Inferior parietal cortex (tissue), 1 donor: ENCODE data around the gene TMSB10.
"Not testable (repeated sequence)": the region's sequence is repeated elsewhere in the genome, so short reads cannot be mapped to it uniquely, and the experiment has no call there.

ENCODE experiments used
- DNase-seq: peaks from one replicate; pipeline ENCODE4 v3.0.0-alpha.2; 2016; ENCODE audit errors: extremely low spot score

TMSB10 gene

DNA sequence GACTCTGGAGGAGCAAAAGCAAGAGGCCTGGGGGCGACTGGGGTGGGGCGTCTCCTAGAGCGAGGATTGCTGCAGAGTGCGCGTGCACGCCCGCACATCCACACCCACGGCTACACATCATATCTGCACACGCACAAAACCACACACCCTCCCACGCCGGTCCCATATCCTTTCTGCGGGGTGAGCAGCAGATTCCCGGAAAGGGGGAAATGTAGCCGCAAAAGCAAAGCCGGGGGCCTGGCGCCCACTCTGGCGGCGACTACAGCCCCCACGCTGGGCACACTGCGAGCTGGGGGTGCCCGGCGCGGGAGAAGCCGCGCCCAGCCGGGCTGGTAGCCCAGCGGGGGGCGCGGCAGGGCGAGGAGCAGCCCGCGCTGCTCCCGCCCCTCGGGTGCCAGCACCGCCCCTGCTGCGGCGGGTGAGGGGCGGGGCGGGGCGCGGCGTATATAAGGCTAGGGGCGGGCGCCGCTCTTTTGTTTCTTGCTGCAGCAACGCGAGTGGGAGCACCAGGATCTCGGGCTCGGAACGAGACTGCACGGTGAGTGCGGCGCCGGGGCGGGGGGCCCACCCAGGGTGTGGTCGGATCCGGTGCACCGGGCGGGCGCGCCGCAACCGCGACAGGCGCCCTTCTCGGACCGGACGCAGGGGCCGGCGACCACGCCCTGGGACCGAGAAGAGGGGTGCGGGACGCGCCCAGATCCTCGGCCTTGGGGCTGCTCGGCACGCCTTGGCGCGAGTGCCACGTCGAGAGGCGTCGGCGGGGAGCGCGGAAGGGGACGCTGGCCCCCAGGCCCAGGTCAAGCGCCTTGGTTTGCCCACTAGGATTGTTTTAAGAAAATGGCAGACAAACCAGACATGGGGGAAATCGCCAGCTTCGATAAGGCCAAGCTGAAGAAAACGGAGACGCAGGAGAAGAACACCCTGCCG is at the start of gene TMSB10:
Gene TMSB10 (plus strand): TSS at position 476 of the 927 bp plus-strand sequence.
- peak; percentile 68 for DNase-seq

DNA sequence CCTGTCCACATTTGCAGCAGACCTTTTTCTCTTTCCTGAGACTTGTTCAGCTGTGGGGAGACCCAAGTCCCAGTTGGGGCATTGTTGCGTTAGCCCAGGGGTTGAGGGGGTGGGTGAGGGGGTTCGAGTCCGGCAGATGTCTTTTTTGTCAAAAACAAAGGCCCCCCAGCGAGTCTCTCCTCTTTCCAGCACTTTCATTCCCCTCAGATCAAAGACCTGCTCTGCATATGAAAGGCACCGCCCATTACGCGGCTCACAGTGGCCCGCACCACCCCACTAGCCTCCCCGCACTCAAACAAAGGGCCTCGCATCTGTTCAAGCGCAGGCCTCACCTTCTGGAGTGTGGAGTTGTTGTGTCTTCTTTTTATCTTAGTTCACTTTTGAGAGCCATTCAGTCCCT is 49.7 kb upstream of the TMSB10 start:
- DNase-seq = no peak

DNA sequence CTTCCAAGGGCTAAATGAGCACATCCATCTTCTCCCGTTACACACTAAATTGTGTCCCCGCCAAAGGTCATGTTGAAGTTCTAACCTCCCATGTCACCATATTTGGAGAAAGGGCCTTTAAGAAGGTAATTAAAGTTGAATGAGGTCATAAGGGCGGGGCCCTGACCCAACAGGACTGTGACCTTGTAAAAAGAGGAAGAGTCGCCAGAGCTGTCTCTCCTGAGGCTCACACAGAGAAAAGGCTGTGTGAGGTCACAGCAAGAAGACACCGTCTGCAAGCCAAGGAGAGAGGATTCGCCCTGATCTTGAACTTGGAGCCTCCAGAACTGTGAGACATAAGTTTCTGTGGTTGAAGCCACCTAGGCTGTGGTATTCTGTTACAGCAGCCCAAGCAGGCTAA is 48.7 kb upstream of the TMSB10 start:
- no peak for DNase-seq

DNA sequence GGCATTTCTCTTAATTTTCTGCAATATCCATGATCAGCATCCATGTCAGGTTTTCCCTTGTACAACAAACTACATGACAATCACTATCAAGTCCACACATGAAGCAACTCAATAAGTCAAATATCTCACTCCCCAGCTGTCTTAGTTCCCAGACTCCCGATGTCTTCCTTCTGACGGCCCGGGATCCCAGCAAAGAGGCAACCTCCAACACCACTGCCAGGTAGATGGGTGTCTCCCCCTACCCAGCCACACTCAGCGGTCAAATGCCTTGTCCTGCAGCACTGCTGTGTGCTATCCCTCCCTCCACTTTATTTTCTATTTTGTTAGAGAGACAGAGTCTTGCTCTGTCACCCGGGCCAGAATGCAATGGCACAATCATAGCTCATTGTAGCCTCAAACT is 47.9 kb upstream of the TMSB10 start:
- DNase-seq = no peak

DNA sequence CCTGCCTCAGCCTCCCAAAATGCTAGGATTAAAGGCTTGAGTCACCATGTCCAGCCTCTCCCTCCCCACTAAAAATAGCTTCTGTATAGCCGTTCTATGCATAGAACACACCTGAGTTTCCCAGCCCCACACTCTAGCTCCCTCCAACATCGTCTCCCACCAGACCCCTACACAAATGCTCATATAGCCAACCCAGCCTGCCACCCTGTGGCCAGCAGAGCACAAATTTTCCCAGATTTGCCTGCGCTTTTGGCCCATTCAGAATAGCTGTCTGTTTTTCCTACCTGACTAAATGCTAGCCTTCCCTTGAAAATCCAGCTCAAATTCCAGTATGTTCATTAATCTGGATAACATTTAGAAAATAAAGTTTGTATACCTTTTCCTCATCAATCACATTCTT is 47.3 kb upstream of the TMSB10 start:
- no peak for DNase-seq

DNA sequence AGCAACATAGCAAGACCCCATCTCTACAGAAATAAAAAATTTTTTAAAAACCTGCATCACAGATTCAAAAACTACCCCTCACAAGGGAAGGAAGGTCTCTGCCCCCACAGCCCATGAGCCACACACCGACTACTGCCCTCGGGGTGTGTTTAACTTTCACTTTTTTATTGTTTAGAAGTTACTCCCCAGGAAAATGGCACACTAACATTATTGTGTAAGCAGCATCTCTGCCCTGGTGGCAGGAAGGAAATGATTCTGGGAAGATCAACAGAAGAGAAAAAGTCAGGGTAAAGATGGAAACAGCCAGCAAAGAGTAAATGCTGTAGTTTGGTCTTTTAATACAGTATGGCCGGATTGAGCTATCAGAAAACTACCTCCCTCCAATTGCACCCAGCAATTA is 46.5 kb upstream of the TMSB10 start:
- no peak for DNase-seq

DNA sequence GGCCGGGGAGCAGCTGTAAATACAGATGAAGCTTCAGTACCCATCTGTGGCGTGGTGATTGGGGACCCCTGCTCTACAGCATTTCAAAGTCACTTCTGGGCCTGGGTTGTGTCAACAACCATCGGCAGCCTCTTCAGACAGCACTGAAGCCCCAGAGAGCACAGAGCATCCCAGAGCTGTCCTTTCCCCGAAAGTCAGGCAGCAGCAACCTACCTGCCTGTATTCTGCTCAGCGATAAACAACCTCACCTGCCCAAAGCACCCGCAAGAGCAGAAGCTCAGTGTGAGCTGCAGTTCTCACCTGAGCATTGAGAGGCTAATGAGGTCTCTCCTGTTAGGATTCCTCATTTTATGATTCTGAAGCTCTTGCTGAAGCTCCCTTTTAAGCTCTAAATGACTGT is 43.9 kb upstream of the TMSB10 start:
- no peak for DNase-seq

DNA sequence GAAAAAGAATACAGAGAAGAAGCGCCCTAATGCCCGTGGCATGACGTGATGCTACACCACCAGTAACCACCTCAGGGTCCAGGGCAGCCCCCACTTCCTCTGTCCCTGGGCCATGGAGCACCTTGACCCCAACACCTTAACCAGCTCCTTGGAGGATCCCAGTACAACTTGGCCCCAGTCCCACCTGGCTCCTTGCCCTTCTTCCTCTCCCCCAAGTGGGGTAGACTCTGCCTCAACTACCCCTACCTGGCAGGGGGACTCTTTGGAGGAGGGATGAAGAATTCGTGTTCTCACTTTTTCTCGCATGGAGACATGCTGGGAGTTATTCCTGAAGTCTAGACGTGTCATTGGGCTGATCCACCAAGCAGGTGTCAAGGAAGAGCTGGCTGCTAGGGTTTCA is 43.5 kb upstream of the TMSB10 start:
- DNase-seq = no peak

DNA sequence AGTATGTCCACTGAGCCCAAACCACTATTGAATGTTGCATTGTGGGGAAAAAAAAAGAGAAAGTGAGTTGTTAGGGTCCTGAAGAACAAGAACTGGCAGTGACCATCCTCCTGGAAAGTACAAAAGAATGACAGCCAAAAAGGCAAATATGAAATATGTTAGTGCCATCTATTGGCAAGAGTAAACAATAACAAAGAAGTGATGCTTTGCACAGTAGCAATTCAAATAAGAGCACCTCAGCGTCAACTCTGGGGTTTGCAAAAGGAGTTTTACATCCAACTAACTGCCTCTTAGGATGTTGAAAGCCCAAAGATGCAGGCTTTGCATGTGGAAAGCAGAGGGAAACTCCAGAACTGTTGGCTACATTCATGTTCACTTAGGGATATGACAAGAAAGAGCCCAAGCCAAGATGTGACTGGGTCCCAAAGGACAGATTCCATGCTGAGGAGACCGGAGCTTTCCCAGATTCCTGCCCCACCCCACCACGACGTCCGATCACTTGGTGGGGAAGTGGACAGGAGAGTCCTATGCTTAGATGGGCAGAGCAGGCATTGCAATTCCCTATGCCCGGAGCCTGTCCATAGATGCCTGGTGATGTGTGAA is 40.2 kb upstream of the TMSB10 start:
- DNase-seq = peak; percentile 55

DNA sequence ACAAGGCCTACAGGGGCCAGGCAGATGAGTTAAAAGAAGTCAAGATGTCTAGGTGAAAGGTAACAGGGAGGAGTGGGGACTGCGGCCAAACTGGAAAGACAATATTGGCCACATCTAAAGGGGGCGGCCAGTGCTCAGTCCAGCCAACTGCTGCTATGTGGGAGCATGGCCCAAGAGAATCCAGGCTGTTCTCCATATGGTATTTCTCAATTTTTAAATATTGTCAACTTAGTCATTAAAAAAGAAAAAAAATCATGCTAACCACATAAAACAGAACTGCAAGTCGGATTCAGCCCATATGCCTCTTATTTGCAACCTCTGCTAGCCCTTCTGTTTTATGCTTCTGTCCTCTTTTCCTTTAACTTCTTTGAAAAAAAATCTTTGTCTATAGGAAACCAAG is 39.3 kb upstream of the TMSB10 start:
- no peak for DNase-seq

DNA sequence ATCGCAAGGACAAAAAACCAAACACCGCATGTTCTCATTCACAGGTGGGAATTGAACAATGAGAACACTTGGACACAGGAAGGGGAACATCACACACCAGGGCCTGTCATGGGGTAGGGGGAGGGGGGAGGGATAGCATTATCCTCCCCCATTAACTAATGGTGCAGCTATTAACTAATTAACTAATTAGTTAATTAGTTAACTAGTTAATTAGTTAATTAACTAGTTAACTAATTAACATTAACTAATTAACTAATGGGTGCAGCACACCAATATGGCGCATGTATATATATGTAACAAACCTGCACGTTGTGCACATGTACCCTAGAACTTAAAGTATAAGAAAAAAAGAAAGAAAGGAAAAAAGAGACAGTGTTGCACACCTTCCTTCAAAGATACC is 37.1 kb upstream of the TMSB10 start:
- not testable (repeated sequence) for DNase-seq

DNA sequence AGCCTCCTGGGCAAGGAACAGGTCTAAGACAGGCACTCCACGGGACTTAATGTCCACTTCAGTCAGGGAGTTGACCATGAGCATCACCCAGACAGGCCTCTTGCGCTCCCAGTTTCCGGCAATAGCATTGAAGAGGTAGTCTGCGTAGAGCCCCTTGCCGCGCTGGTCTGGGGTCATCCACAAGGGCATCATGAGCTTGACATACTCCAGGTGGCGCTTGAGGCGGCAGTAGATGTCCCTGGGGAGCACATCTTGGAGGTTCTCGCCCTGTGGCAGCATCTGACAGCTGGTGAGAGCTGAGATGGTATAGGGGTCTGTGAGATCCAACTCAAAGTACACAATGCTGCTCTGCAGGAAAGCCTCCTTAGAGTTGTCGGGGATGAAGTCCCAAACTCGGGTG is 35.1 kb upstream of the TMSB10 start:
- no peak for DNase-seq

DNA sequence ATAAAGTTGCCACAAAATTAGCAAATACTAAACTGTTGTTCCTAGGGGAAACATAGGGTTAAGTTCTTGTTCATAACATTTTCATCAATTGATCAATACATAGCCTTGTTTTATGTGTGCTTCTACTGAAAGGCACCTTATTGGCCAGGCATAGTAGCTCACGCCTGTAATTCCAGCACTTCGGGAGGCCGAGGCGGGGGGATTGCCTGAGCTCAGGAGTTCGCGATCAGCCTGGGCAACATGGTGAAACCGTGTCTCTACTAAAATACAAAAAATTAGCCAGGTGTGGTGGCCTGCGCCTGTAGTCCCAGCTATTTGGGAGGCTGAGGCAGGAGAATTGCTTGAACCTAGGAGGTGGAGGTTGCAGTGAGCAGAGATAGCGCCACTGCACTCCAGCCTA is 32.8 kb upstream of the TMSB10 start:
- DNase-seq = not testable (repeated sequence)

DNA sequence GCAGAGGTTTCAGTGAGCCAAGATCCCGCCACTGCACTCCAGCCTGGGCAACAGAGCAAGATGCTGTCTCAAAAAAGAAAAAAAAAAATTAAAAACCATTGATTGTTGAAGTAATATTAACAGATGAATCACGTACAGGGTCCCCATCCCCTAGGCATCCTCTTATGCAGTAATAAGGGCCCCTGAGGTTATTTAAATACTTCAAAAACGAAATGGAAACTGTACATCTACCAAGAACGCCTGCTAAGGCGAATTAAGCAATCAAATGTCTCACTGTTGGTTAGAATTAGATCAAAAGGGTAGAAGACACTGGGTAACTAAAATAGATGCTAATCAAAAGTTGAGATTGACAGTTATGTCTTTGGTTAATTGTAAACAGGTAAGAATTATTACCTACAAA is 32.1 kb upstream of the TMSB10 start:
- no peak for DNase-seq

DNA sequence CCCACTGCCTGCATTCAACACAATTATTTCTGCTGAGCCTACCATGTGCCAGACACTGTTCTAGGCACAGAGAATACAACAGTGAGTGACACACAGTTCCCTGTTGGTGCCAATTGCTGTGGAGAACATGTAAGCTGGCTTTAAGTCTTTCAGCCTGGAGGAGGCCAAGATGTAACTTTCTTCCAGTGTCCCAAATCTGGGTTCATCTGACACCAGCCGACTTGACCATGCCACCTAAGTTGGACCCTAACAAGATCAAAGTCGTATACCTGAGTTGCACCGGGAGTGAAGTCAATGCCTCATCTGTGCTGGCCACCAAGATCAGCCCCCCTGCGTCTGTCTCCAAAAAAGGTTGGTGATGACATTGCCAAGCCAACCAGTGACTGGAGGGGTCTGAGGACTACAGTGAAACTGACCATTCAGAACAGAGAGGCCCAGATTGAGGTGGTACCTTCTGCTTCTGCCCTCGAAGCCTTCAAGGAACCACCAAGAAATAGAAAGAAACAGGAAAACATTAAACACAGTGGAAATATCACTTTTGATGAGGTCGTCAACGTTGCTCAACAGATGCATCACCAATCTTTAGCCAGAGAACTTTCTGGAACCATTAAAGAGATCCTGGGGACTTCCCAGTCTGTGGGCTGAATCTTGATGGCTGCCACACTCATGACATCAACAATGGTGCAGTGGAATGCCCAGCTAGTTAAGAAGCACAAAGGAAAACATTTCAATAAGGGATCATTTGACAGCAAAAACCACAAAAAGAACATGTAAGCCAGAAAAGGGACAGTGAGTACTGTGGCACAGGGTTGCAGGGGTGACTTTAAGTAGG is 30.9 kb upstream of the TMSB10 start:
- DNase-seq = no peak

DNA sequence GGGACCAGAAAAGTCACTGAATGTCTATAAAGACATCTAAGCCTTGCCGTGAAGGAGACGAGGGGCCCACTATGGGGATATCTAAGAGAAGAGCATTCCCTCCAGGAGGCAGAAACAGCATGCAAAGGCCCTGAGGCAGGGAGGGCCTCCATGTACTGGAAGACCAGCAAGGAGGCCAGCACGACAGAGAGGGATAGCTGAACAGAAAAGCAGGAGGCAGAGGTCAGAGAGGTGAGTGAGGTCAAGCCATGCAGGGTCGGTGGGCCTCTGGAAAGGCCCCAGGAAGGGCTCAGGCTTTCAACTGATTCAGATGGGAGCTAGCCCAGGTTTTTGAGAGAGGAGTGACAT is 30.3 kb upstream of the TMSB10 start:
- no peak for DNase-seq

DNA sequence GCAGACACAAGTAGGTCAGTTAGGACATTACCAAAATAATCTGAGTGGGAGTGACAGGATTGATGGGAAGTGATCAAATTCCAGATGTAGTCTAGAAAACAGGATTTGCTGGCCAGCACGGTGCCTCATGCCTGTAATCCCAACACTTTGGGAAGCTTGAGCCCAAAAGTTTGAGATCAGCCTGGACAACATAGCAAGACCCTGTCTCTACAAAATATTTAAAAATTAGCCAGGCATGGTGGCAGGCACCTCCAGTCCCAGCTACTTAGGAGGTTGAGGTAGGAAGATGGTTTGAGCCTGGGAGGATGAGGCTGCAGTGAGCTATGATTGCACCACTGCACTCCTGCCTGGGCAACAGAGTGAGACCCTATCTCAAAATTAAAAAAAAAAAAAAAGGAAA is 29.8 kb upstream of the TMSB10 start:
- not testable (repeated sequence) for DNase-seq

DNA sequence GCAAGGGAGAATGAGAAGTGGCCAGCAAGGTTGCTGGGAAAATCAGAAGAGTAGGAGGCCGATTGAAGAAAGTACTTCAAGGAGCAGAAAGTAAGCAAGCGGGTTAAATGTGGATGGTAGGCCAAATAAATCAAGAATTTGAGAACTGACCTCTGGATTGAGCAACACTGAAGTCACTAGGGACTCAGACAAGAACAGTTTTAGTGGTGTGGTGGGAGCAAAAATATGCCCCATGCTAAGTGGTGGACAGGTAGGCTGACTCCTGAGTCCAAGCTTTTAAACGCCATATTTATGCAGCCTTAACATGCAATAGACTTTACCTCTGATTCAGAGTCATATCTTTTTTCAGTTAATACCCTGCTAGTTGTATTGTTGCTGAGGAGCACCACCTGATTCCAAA is 29.1 kb upstream of the TMSB10 start:
- DNase-seq = no peak

DNA sequence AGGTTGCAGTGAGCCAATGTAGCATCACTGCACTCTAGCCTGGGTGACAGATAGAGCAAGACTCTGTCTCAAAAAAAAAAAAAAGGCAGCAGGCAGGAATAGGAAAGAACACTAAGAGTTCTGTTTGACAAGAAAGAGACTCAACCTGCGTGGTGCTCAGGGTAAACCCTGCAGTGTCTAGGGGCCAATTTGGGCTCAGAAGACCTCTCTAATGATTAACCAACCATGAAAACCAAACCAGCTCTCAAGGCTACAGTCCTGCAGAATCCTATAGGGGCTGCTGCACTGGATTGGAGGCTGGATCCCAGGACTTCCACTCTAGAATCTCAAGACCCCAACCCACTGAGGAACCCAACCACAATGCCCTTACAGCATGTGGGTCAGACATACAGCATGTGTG is 27.0 kb upstream of the TMSB10 start:
- no peak for DNase-seq

DNA sequence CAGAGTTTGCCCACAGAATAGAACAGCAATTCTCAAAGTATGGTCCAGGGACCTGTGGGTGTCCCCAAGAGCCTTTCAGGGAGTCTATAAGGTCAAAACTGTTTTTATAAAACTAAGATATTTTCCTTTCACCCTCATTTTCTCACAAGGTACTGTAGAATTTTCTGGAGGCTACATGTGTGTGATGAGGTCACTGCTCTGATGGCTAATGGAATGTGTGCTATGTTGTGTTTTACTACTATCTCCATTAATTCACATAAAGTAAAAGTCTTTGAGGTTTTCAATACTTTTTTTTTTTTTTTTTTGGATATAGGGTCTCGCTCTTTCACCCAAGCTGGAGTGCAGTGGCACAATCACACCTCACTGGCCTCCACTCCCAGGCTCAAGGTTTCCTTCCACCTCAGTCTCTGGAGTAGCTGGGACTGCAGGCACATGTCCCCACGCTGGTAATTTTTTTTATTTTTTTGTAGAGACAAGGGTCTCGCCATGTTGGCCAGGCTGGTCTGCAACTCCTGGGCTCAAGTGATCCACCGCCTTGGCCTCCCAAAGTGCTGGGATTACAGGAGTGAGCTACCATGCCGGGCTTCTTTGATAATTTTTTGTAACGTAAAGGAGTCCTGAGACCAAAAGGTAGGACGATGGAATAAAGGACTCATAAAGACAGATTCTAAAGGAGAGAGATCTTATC is 26.4 kb upstream of the TMSB10 start:
- no peak for DNase-seq

DNA sequence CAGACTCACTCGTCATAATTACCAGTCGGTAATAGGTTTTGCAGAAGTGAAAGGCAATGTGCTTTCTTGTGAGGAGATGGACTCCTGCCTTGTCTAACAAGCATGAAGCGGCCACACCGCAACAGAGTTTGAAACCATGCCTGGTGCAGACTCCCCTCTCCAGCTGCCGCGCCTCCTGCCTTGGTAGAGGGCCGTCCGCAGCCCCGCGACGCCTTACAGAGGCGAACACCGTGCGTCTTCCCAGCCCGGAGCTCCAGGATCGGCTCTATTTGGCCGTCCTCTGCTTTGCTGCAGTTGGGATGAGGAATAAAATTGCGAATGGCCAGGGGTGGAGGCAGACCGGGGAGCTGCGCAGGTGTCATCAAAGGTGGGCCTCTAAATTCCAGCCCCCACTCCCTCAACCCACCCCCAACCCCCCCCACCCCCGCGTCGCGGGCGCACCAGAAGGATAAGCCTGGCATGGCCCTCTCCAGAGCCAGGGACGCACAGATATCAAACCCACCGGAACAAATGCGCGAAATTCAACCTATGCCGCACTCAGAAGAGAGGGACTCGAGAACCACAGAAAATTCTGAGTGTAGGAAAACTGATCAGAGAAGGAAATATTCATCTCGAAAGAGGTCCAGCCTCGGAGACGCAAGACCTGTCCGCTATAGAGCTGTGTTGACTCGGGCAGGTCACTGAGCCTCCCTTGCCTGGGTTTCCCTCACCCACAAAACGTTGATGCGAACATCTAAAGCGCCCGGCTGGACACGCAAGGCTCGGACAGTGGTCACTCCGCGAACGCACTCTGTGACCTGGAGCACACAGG is 25.7 kb upstream of the TMSB10 start:
- DNase-seq = no peak

DNA sequence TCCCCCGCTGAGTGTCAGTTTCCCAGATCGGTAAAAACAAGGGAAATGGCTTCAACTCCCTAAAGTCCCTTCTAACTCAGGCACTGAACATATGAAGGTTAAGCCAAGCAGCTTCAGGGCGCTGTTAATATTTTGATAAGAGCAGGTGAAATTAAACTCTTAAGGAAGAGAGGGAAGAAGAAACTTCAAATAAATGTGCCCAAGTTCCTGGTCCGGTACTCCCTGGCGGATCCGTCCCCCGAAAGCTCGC is 25.1 kb upstream of the TMSB10 start:
- no peak for DNase-seq
